ENCODE data around the gene AADACL2. TPM values are rescaled to one million over a fixed set of nuclear protein-coding genes. Genes with fewer than 3 reads are reported as not detected.

Gene AADACL2
- total RNA-seq, 2 donors from 2014 or later, result 0.62 TPM; not detected in 1

GRCh38 chr3:151740581-151740980 is 6.9 kb downstream of the AADACL2 start:
- WGBS, result 59% methylated on average over 4 of the region's 4 CpGs
- no peak overlapping the region for H3K4me3 ChIP-seq
- no peaks in the 10 kb centered on the region for H3K36me3 ChIP-seq
- no peak overlapping the region for H3K27ac ChIP-seq
- intact Hi-C loops (cut with DNase I), result no loop called here
- H3K27me3 ChIP-seq (replicated peaks; ENCODE audit: insufficient read depth), result no peaks in the 10 kb centered on the region
- no peaks in the 10 kb centered on the region for H3K4me1 ChIP-seq (replicated peaks)
- no peaks in the 10 kb centered on the region for H3K9me3 ChIP-seq
- TF ChIP-seq POLR2A (IDR thresholded peaks at IDR 0.05) (no peak), CTCF (IDR thresholded peaks at IDR 0.05) (no peak), POLR2AphosphoS5 (IDR thresholded peaks at IDR 0.05) (no peak)
- no peak for DNase-seq (ENCODE audit: low spot score)

- Histone ChIP-seq H3K4me3 (no peak overlapping the region), H3K27me3 (replicated peaks; ENCODE audit: insufficient read depth) (no peaks in the 10 kb centered on the region), H3K4me1 (replicated peaks) (no peaks in the 10 kb centered on the region), H3K36me3 (no peaks in the 10 kb centered on the region), H3K9me3 (no peaks in the 10 kb centered on the region), H3K27ac (no peak overlapping the region)
- intact Hi-C loops (cut with DNase I), result no loop called here
- DNase-seq (ENCODE audit: low spot score), result no peak
- TF ChIP-seq CTCF (IDR thresholded peaks at IDR 0.05) (no peak), POLR2A (IDR thresholded peaks at IDR 0.05) (no peak), POLR2AphosphoS5 (IDR thresholded peaks at IDR 0.05) (no peak)
- 67% methylated on average over 4 of the region's 4 CpGs for WGBS
Observed at GRCh38 chr3:151743855-151744254, 10.1 kb downstream of the AADACL2 start.

GRCh38 chr3:151750181-151750580 is 16.5 kb downstream of the AADACL2 start:
- intact Hi-C loops (cut with DNase I), result no loop called here
- Histone ChIP-seq H3K4me1 (replicated peaks) (no peaks in the 10 kb centered on the region), H3K27ac (no peak overlapping the region), H3K4me3 (no peak overlapping the region), H3K27me3 (replicated peaks; ENCODE audit: insufficient read depth) (no peaks in the 10 kb centered on the region), H3K36me3 (no peaks in the 10 kb centered on the region), H3K9me3 (no peaks in the 10 kb centered on the region)
- TF ChIP-seq POLR2A (IDR thresholded peaks at IDR 0.05) (no peak), CTCF (IDR thresholded peaks at IDR 0.05) (no peak), POLR2AphosphoS5 (IDR thresholded peaks at IDR 0.05) (no peak)
- DNase-seq (ENCODE audit: low spot score), result no peak
- 86% methylated on average over 6 of the region's 6 CpGs for WGBS

- Histone ChIP-seq H3K4me1 (replicated peaks) (no peaks in the 10 kb centered on the region), H3K4me3 (no peak overlapping the region), H3K36me3 (no peaks in the 10 kb centered on the region), H3K27me3 (replicated peaks; ENCODE audit: insufficient read depth) (no peaks in the 10 kb centered on the region), H3K9me3 (no peaks in the 10 kb centered on the region), H3K27ac (no peak overlapping the region)
- TF ChIP-seq POLR2AphosphoS5 (IDR thresholded peaks at IDR 0.05) (no peak), POLR2A (IDR thresholded peaks at IDR 0.05) (no peak), CTCF (IDR thresholded peaks at IDR 0.05) (no peak)
- DNase-seq (ENCODE audit: low spot score), result no peak
- WGBS, result 85% methylated on average over 2 of the region's 2 CpGs
- intact Hi-C loops (cut with DNase I), result no loop called here
Observed at GRCh38 chr3:151750678-151751077, 17.0 kb downstream of the AADACL2 start.

GRCh38 chr3:151751161-151751560 is 17.4 kb downstream of the AADACL2 start:
- TF ChIP-seq POLR2A (IDR thresholded peaks at IDR 0.05) (no peak), POLR2AphosphoS5 (IDR thresholded peaks at IDR 0.05) (no peak), CTCF (IDR thresholded peaks at IDR 0.05) (no peak)
- Histone ChIP-seq H3K4me3 (no peak overlapping the region), H3K27ac (no peak overlapping the region), H3K27me3 (replicated peaks; ENCODE audit: insufficient read depth) (no peaks in the 10 kb centered on the region), H3K36me3 (no peaks in the 10 kb centered on the region), H3K4me1 (replicated peaks) (no peaks in the 10 kb centered on the region), H3K9me3 (no peaks in the 10 kb centered on the region)
- 18% methylated on average over 1 of the region's 1 CpG for WGBS
- intact Hi-C loops (cut with DNase I), result no loop called here
- DNase-seq (ENCODE audit: low spot score), result no peak

Data from prostate gland (tissue), 2 donors.